H1 (cell line): ENCODE measurements around the gene COL25A1. TPM values are rescaled to one million over a fixed set of nuclear protein-coding genes. Genes with fewer than 3 reads are reported as not detected.

ENCODE experiments used
- CTCF ChIA-PET: fragments of 300-600 bp; sonication (Branson Sonifier 250); formaldehyde crosslinking; loops from one replicate; lab custom pipeline; 2021; ENCODE audit not compliant: partially characterized antibody; lab: Charles Lee
- POLR2A ChIA-PET: fragments of 300-600 bp; sonication (Branson Sonifier 250); formaldehyde crosslinking; loops from one replicate; lab custom pipeline; 2021; ENCODE audit warnings: inconsistent platforms; ENCODE audit not compliant: partially characterized antibody; lab: Charles Lee
- DNase-seq, 2 experiments: peaks; one replicate each; pipeline versions ENCODE4 v3.0.0 to v3.0.0-alpha.2; 2010 to 2022; ENCODE audit warnings: low spot score in 2 of 2, low read depth in 1 of 2, mixed read lengths in 1 of 2
- FAIRE-seq: peaks from 2 replicates; lab custom pipeline; 2011; peaks lifted over from hg19 to GRCh38; lab: Jason Lieb, UNC
- H2AFZ ChIP-seq: 2 replicates; pipeline ENCODE4 v1.8.1; 2012; ENCODE audit warnings: low read length, inconsistent platforms
- H2AK5ac ChIP-seq: 2 replicates; pipeline ENCODE4 v1.6.1; 2013; ENCODE audit warnings: low read depth, low read length
- H2BK120ac ChIP-seq: replicated peaks from 2 replicates; pipeline ENCODE3; 2013; ENCODE audit warnings: low read depth, low read length, inconsistent platforms
- H2BK12ac ChIP-seq: 2 replicates; pipeline ENCODE4 v1.6.1; 2013; ENCODE audit warnings: low read depth, low read length
- H2BK15ac ChIP-seq: 2 replicates; pipeline ENCODE4 v1.6.1; 2013; ENCODE audit warnings: low read length
- H2BK20ac ChIP-seq: 2 replicates; pipeline ENCODE4 v1.6.1; 2013; ENCODE audit warnings: low read length
- H2BK5ac ChIP-seq: 2 replicates; pipeline ENCODE4 v1.6.1; 2013; ENCODE audit warnings: low read depth, low read length
- H3K14ac ChIP-seq: 2 replicates; pipeline ENCODE4 v1.6.1; 2013; ENCODE audit warnings: inconsistent platforms; ENCODE audit not compliant: insufficient read length
- H3K18ac ChIP-seq: 2 replicates; pipeline ENCODE4 v1.6.1; 2013; ENCODE audit warnings: low read length; ENCODE audit errors: extremely low read depth
- H3K23ac ChIP-seq: 2 replicates; pipeline ENCODE4 v1.6.1; 2013; ENCODE audit warnings: inconsistent platforms; ENCODE audit not compliant: insufficient read length
- H3K23me2 ChIP-seq: 2 replicates; pipeline ENCODE4 v1.6.1; 2013; ENCODE audit warnings: low read depth, low read length
- H3K27ac ChIP-seq: 2 replicates; pipeline ENCODE4 v1.6.1; 2011; ENCODE audit warnings: low read depth, low read length, inconsistent platforms
- H3K27me3 ChIP-seq, 4 experiments: replicated peaks in 1 of 4; 1 replicate in 1 of 4; 2 replicates in 3 of 4; pipeline versions ENCODE4 v1.6.1 to v1.8.1; 2011 to 2013; ENCODE audit warnings: low read length in 3 of 4, mild to moderate bottlenecking in 3 of 4, inconsistent platforms in 2 of 4, mixed read lengths in 2 of 4, moderate library complexity in 1 of 4; ENCODE audit not compliant: control insufficient read depth in 3 of 4, insufficient read depth in 3 of 4; ENCODE audit errors: extremely low read depth in 1 of 4
- H3K36me3 ChIP-seq, 4 experiments: 2 replicates each; pipeline versions ENCODE4 v1.6.1 to v1.8.1; 2011 to 2013; ENCODE audit warnings: mild to moderate bottlenecking in 4 of 4, low read length in 3 of 4, moderate library complexity in 2 of 4, control low read depth in 1 of 4, inconsistent platforms in 1 of 4; ENCODE audit not compliant: insufficient read depth in 4 of 4, control insufficient read depth in 2 of 4
- H3K4ac ChIP-seq: replicated peaks from 2 replicates; pipeline ENCODE3; 2013; ENCODE audit warnings: low read length, low read depth, mixed read lengths, inconsistent platforms; ENCODE audit not compliant: insufficient read length
- H3K4me1 ChIP-seq, 4 experiments: replicated peaks in 1 of 4; 1 replicate in 1 of 4; 2 replicates in 3 of 4; pipeline versions ENCODE4 v1.6.1 to v1.8.1; 2011 to 2013; ENCODE audit warnings: low read length in 3 of 4, inconsistent platforms in 2 of 4, mixed read lengths in 1 of 4; ENCODE audit not compliant: insufficient read depth in 4 of 4, control insufficient read depth in 3 of 4
- H3K4me2 ChIP-seq, 2 experiments: 2 replicates each; pipeline versions ENCODE4 v1.6.1 to v1.8.1; 2011 to 2013; ENCODE audit warnings: low read depth in 2 of 2, low read length in 2 of 2, control low read depth in 1 of 2, inconsistent platforms in 1 of 2, mild to moderate bottlenecking in 1 of 2; ENCODE audit not compliant: insufficient read depth in 1 of 2
- H3K4me3 ChIP-seq, 4 experiments: fragments of 200-600, 300-600 bp in 1 of 4; sonication (generic), shearing (Covaris generic), sonication (Bioruptor Twin) in 1 of 4; 2 replicates each; pipeline versions ENCODE4 v1.5.1 to v1.8.1; 2011 to 2016; ENCODE audit warnings: low read length in 4 of 4, low read depth in 3 of 4, control low read depth in 2 of 4, inconsistent platforms in 2 of 4, mild to moderate bottlenecking in 2 of 4, mixed read lengths in 1 of 4, moderate library complexity in 1 of 4; ENCODE audit not compliant: insufficient read depth in 2 of 4; ENCODE audit errors: extremely low read depth in 1 of 4
- H3K56ac ChIP-seq: replicated peaks from 2 replicates; pipeline ENCODE3; 2013; ENCODE audit warnings: low read depth, mild to moderate bottlenecking, mixed read lengths, low read length, inconsistent platforms; ENCODE audit not compliant: insufficient read length
- H3K79me1 ChIP-seq: 2 replicates; pipeline ENCODE4 v1.6.1; 2013; ENCODE audit warnings: low read depth, low read length, control low read depth
- H3K79me2 ChIP-seq, 2 experiments: 2 replicates each; pipeline versions ENCODE4 v1.6.1 to v1.8.1; 2012 to 2013; ENCODE audit warnings: low read length in 2 of 2, mild to moderate bottlenecking in 2 of 2, inconsistent platforms in 1 of 2; ENCODE audit not compliant: insufficient read depth in 2 of 2, control insufficient read depth in 1 of 2
- H3K9ac ChIP-seq, 4 experiments: replicated peaks in 1 of 4; 1 replicate in 1 of 4; 2 replicates in 3 of 4; pipeline versions ENCODE4 v1.6.1 to v1.8.1; 2011 to 2013; ENCODE audit warnings: low read depth in 3 of 4, low read length in 3 of 4, control low read depth in 2 of 4, mild to moderate bottlenecking in 2 of 4, moderate library complexity in 2 of 4, inconsistent platforms in 1 of 4; ENCODE audit errors: extremely low read depth in 1 of 4
- H3K9me3 ChIP-seq, 2 experiments: 2 replicates each; pipeline versions ENCODE4 v1.6.1 to v1.8.1; 2012 to 2013; ENCODE audit warnings: mild to moderate bottlenecking in 2 of 2, moderate library complexity in 2 of 2, control low read depth in 1 of 2, inconsistent platforms in 1 of 2, low read depth in 1 of 2, low read length in 1 of 2, mixed read lengths in 1 of 2; ENCODE audit not compliant: insufficient read depth in 2 of 2
- H4K20me1 ChIP-seq, 2 experiments: replicated peaks in 1 of 2; 2 replicates each; pipeline versions ENCODE3 to v1.8.1; 2011 to 2013; ENCODE audit warnings: inconsistent platforms in 2 of 2, low read length in 2 of 2, mild to moderate bottlenecking in 1 of 2; ENCODE audit not compliant: insufficient read depth in 2 of 2, control insufficient read depth in 1 of 2
- H4K5ac ChIP-seq: 2 replicates; pipeline ENCODE4 v1.6.1; 2013; ENCODE audit warnings: low read length, low read depth, mixed read lengths, inconsistent platforms; ENCODE audit not compliant: insufficient read length
- H4K8ac ChIP-seq: 2 replicates; pipeline ENCODE4 v1.8.0; 2013; ENCODE audit warnings: mild to moderate bottlenecking, moderate library complexity, low read length, inconsistent platforms; ENCODE audit not compliant: insufficient read depth; ENCODE audit errors: extremely low read depth
- H4K91ac ChIP-seq: replicated peaks from 2 replicates; pipeline ENCODE3; 2013; ENCODE audit warnings: low read length, mixed read lengths, inconsistent platforms; ENCODE audit not compliant: insufficient read length
- ASH2L ChIP-seq: fragments of 200-600, 300-600 bp; sonication (generic); IDR thresholded peaks from one replicate; pipeline ENCODE4 v1.7.1; 2017; ENCODE audit warnings: low read length
- ATF2 ChIP-seq: IDR thresholded peaks from 2 replicates; pipeline ENCODE4 v1.6.1; 2012; ENCODE audit warnings: low read length, inconsistent platforms
- BRCA1 ChIP-seq: IDR thresholded peaks from 2 replicates; pipeline ENCODE4 v1.6.1; 2012; ENCODE audit warnings: low read depth, low read length, improper control_type of control experiment
- CHD1 ChIP-seq: IDR thresholded peaks from 2 replicates; pipeline ENCODE4 v1.6.1; 2012; ENCODE audit warnings: low read depth, low read length, improper control_type of control experiment
- CTBP2 ChIP-seq: IDR thresholded peaks from 2 replicates; pipeline ENCODE4 v1.7.0; 2011; ENCODE audit warnings: borderline replicate concordance, mild to moderate bottlenecking, moderate library complexity, mixed read lengths, low read length; ENCODE audit not compliant: insufficient read depth, insufficient read length
- KDM1A ChIP-seq: fragments of 200-600, 300-600 bp; sonication (generic); IDR thresholded peaks from 2 replicates; pipeline ENCODE4 v1.7.1; 2016; ENCODE audit warnings: mild to moderate bottlenecking, low read length, borderline replicate concordance
- KDM5A ChIP-seq: fragments of 200-600 bp; IDR thresholded peaks from 2 replicates; pipeline ENCODE4 v1.7.1; 2012; ENCODE audit warnings: mild to moderate bottlenecking, low read length, inconsistent platforms, mixed read lengths
- PHF8 ChIP-seq: fragments of 200-600 bp; sonication (generic); conservative IDR thresholded peaks from 2 replicates; pipeline ENCODE4 v1.7.1; 2012; ENCODE audit warnings: low read depth, mild to moderate bottlenecking, inconsistent platforms, low read length, moderate library complexity
- RFX5 ChIP-seq: IDR thresholded peaks from 2 replicates; pipeline ENCODE4 v1.6.1; 2011; ENCODE audit warnings: low read depth, low read length, improper control_type of control experiment, borderline replicate concordance
- SIN3A ChIP-seq, 2 experiments: IDR thresholded peaks in 1 of 2; conservative IDR thresholded peaks in 1 of 2; 2 replicates each; pipeline ENCODE4 v1.6.1; 2011 to 2012; ENCODE audit warnings: low read length in 2 of 2, improper control_type of control experiment in 1 of 2, low read depth in 1 of 2, mild to moderate bottlenecking in 1 of 2
- SP2 ChIP-seq: IDR thresholded peaks from 2 replicates; pipeline ENCODE4 v1.6.1; 2012; ENCODE audit warnings: mild to moderate bottlenecking, low read length, inconsistent platforms
- SUZ12 ChIP-seq: fragments of 200-600 bp; sonication (generic); IDR thresholded peaks from 2 replicates; pipeline ENCODE4 v1.6.1; 2012; ENCODE audit warnings: mild to moderate bottlenecking, inconsistent platforms, low read length, moderate library complexity, mixed read lengths
- WGBS, 2 experiments: shearing (Covaris generic) in 1 of 2; methylation state at CpG; one replicate each; pipeline versions ENCODE4 v1.1.6 to v1.1.7; 2013 to 2015; ENCODE audit warnings: low lambda C conversion rate in 2 of 2, mixed read lengths in 2 of 2, inconsistent platforms in 1 of 2, low coverage in 1 of 2, missing lambda C conversion rate in 1 of 2; ENCODE audit not compliant: insufficient replicate concordance in 2 of 2, insufficient coverage in 1 of 2, insufficient read length in 1 of 2; ENCODE audit errors: extremely low coverage in 1 of 2, missing lambda C conversion rate in 1 of 2; 5-methylcytosine and 5-hydroxymethylcytosine counted together
- polyA plus RNA-seq, 7 experiments: library from polyadenylated mRNA; depleted of rRNA in 3 of 7; stranded (reverse) in 5 of 7; unstranded in 2 of 7; fragments of >200 nt in 5 of 7; fragments of 200-250 nt in 2 of 7; gene quantifications; 1 replicate in 5 of 7; 2 replicates in 1 of 7; 4 replicates in 1 of 7; pipeline versions ENCODE4 v1.2.1 to v1.2.3, GENCODE V29; 2011 to 2013; ENCODE audit warnings: missing spikeins in 2 of 7, mixed read lengths in 2 of 7
- total RNA-seq: library from RNA; stranded (reverse); fragmentation: NEBNext Ultra II Directional; extraction: Animal tissue kit (Norgen Biotek cat#: 25700); gene quantifications from 2 replicates; pipeline ENCODE4 v1.2.1, GENCODE V29; 2021

Gene COL25A1
- total and polyA plus RNA-seq, 2 of the 8 experiments (the other 6 are each of a cell fraction or from before 2014, with no cell fraction given): 1.1 to 8.3 TPM

GRCh38 chr4:109147135-109147534 lies 155.3 kb downstream of the COL25A1 start:
- H2AFZ ChIP-seq: 0 out of 2 replicates have a peak overlapping the region, but pooled peaks have one; percentile 7
- no peak for FAIRE-seq
- ChIA-PET CTCF (no interaction called here), POLR2A (interaction anchor here (0.7 kb wide), 1 partner anchor 8 kb away, joined by 3 read pairs; no protein-coding TSS in a partner anchor)
- WGBS, 2 experiments: 60% methylated on average over 1 of the region's 1 CpG; no CpG with 5 or more reads in 1 of the 2 experiments
- H3K79me2 ChIP-seq: no peaks in the 10 kb centered on the region
- no peak overlapping the region for H3K4ac ChIP-seq
- H3K79me1 ChIP-seq: no peaks in the 10 kb centered on the region
- H2BK12ac ChIP-seq: no peak overlapping the region
- no peak overlapping the region for H2BK20ac ChIP-seq
- no peak overlapping the region for H3K27ac ChIP-seq
- no peak overlapping the region for H3K18ac ChIP-seq
- no peak overlapping the region for H3K23ac ChIP-seq
- no peak overlapping the region for H3K9ac ChIP-seq
- no peak overlapping the region for H2BK5ac ChIP-seq
- peaks cover 0 to 2% of the 10 kb centered on the region in 2 experiments for H4K20me1 ChIP-seq
- H3K36me3 ChIP-seq: no peaks in the 10 kb centered on the region; a peak in 1 of 8 replicates
- H2AK5ac ChIP-seq: no peak overlapping the region
- no peak overlapping the region for H3K4me2 ChIP-seq
- H3K9me3 ChIP-seq: no peaks in the 10 kb centered on the region
- H3K4me3 ChIP-seq: no peak overlapping the region
- no peak overlapping the region for H4K5ac ChIP-seq
- no peak overlapping the region for H4K91ac ChIP-seq
- peaks cover 2% of the 10 kb centered on the region; the same call in 1 of the 2 replicates for H3K23me2 ChIP-seq
- H2BK15ac ChIP-seq: no peak overlapping the region
- H3K4me1 ChIP-seq: peaks cover 0 to 10% (median 2%) of the 10 kb centered on the region in 4 experiments; a peak in 2 of 7 replicates
- no peak overlapping the region for H3K56ac ChIP-seq
- H3K27me3 ChIP-seq: no peaks in the 10 kb centered on the region
- no peak overlapping the region for H3K14ac ChIP-seq
- H2BK120ac ChIP-seq: no peak overlapping the region
- no peak for DNase-seq
- no peak overlapping the region for H4K8ac ChIP-seq
- TF ChIP-seq ATF2: no peak
- TF ChIP-seq RFX5: no peak
- no peak for TF ChIP-seq SP2
- TF ChIP-seq BRCA1: no peak
- no peak for TF ChIP-seq SIN3A (conservative IDR thresholded peaks at IDR 0.05 in 1 of 2, IDR thresholded peaks at IDR 0.05 in 1 of 2; ENCODE audit: low read depth in 1 of 2, low read length in 2 of 2)
- TF ChIP-seq ASH2L: no peak
- no peak for TF ChIP-seq KDM1A
- no peak for TF ChIP-seq SUZ12
- no peak for TF ChIP-seq CTBP2
- TF ChIP-seq PHF8: no peak
- TF ChIP-seq CHD1: no peak
- TF ChIP-seq KDM5A: no peak
